Keratinocyte (primary cell): Measurements from ENCODE around the gene TMEM144. TPM values are rescaled to one million over a fixed set of nuclear protein-coding genes. Genes with fewer than 3 reads are reported as not detected.

Source experiments
- DNase-seq: peaks from one replicate; pipeline ENCODE4 v3.0.0-alpha.2; 2011; ENCODE audit warnings: low read depth, missing footprints, low spot score
- FAIRE-seq: peaks from 2 replicates; lab custom pipeline; 2011; peaks lifted over from hg19 to GRCh38; lab: Jason Lieb, UNC
- H2AFZ ChIP-seq: 2 replicates; pipeline ENCODE4 v1.6.0; 2012; ENCODE audit warnings: low read length, control low read depth, inconsistent platforms; ENCODE audit not compliant: control insufficient read depth
- H3K27ac ChIP-seq: 2 replicates; pipeline ENCODE4 v1.5.1; 2011; ENCODE audit warnings: low read length; ENCODE audit not compliant: control insufficient read depth, insufficient read depth
- H3K27me3 ChIP-seq: 3 replicates; pipeline ENCODE4 v1.6.0; 2011; ENCODE audit warnings: low read length; ENCODE audit not compliant: control insufficient read depth, insufficient read depth; ENCODE audit errors: extremely low read depth
- H3K36me3 ChIP-seq, 2 experiments: 2 replicates in 1 of 2; 3 replicates in 1 of 2; pipeline ENCODE4 v1.5.1; 2011; ENCODE audit warnings: low read length in 2 of 2, mild to moderate bottlenecking in 1 of 2; ENCODE audit not compliant: control insufficient read depth in 2 of 2, insufficient read depth in 2 of 2; ENCODE audit errors: extremely low read depth in 1 of 2
- H3K4me1 ChIP-seq: 3 replicates; pipeline ENCODE4 v1.5.1; 2011; ENCODE audit warnings: low read length; ENCODE audit not compliant: control insufficient read depth, insufficient read depth; ENCODE audit errors: extremely low read depth
- H3K4me2 ChIP-seq: 3 replicates; pipeline ENCODE4 v1.6.0; 2011; ENCODE audit warnings: low read depth, low read length; ENCODE audit not compliant: control insufficient read depth, insufficient read depth; ENCODE audit errors: extremely low read depth
- H3K4me3 ChIP-seq, 3 experiments: fragments of 200-600 bp in 1 of 3; sonication (generic) in 1 of 3; 2 replicates in 2 of 3; 3 replicates in 1 of 3; pipeline ENCODE4 v1.5.1; 2011 to 2016; ENCODE audit warnings: low read length in 3 of 3, mild to moderate bottlenecking in 3 of 3, control low read depth in 2 of 3, inconsistent platforms in 1 of 3, low read depth in 1 of 3, mixed read lengths in 1 of 3, mixed run types in 1 of 3, moderate library complexity in 1 of 3; ENCODE audit not compliant: control insufficient read depth in 2 of 3, insufficient read depth in 2 of 3; ENCODE audit errors: extremely low read depth in 1 of 3
- H3K79me2 ChIP-seq: 2 replicates; pipeline ENCODE4 v1.6.0; 2012; ENCODE audit warnings: low read length; ENCODE audit not compliant: control insufficient read depth, insufficient read depth
- H3K9ac ChIP-seq: 3 replicates; pipeline ENCODE4 v1.6.0; 2011; ENCODE audit warnings: low read length; ENCODE audit not compliant: control insufficient read depth, insufficient read depth; ENCODE audit errors: extremely low read depth
- H3K9me1 ChIP-seq: 3 replicates; pipeline ENCODE4 v1.6.0; 2011; ENCODE audit warnings: low read length; ENCODE audit not compliant: control insufficient read depth, insufficient read depth; ENCODE audit errors: extremely low read depth
- H3K9me3 ChIP-seq: 2 replicates; pipeline ENCODE4 v1.5.1; 2012; ENCODE audit warnings: low read depth, low read length; ENCODE audit not compliant: control insufficient read depth
- H4K20me1 ChIP-seq: 3 replicates; pipeline ENCODE4 v1.6.0; 2011; ENCODE audit warnings: low read length; ENCODE audit not compliant: control insufficient read depth, insufficient read depth; ENCODE audit errors: extremely low read depth
- CTCF ChIP-seq, 3 experiments: IDR thresholded peaks in 1 of 3; conservative IDR thresholded peaks in 1 of 3; optimal IDR thresholded peaks in 1 of 3; 2 replicates in 2 of 3; 3 replicates in 1 of 3; pipeline versions ENCODE3 to v1.5.1; 2011; ENCODE audit warnings: low read length in 3 of 3, mild to moderate bottlenecking in 3 of 3, moderate library complexity in 2 of 3, control low read depth in 1 of 3, inconsistent platforms in 1 of 3; ENCODE audit not compliant: insufficient read depth in 2 of 3; ENCODE audit errors: extremely low read depth in 1 of 3
- EZH2 ChIP-seq: IDR thresholded peaks from one replicate; pipeline ENCODE4 v1.6.1; 2012; ENCODE audit warnings: inconsistent platforms, mild to moderate bottlenecking, low read length, moderate library complexity
- dilution Hi-C: fragments of 300-500 bp; cut with MboI; formaldehyde crosslinking; loops from one replicate; pipeline ENCODE4 v1.7.0; 2020; ENCODE audit warnings: low sequenced_read_pairs; ENCODE audit not compliant: extremely low pct_ligation_motif_present
- polyA plus RNA-seq, 5 experiments: library from polyadenylated mRNA; depleted of rRNA in 3 of 5; stranded (reverse) in 3 of 5; stranded (forward) in 1 of 5; unstranded in 1 of 5; fragments of >200 nt; gene quantifications; 1 replicate in 1 of 5; 2 replicates in 3 of 5; 3 replicates in 1 of 5; pipeline versions ENCODE4 v1.2.1 to v1.2.3, GENCODE V29; 2011 to 2012; ENCODE audit warnings: missing spikeins in 2 of 5, low read depth in 1 of 5, low replicate concordance in 1 of 5

Gene TMEM144
- polyA plus RNA-seq, 1 donor (not counting 4 experiments of a cell fraction or from before 2014, with no cell fraction given) = 3.3 TPM

GRCh38 chr4:158197194-158197776 is 13.0 kb upstream of the TMEM144 start:
- no peaks in the 10 kb centered on the region for H3K9me1 ChIP-seq
- no peak overlapping the region for H3K27ac ChIP-seq
- no peaks in the 10 kb centered on the region for H3K36me3 ChIP-seq
- no peak overlapping the region for H2AFZ ChIP-seq
- H3K4me2 ChIP-seq = no peak overlapping the region
- H3K79me2 ChIP-seq = no peaks in the 10 kb centered on the region
- H3K27me3 ChIP-seq = no peaks in the 10 kb centered on the region
- TF ChIP-seq CTCF (optimal IDR thresholded peaks at IDR 0.05 in 1 of 3, IDR thresholded peaks at IDR 0.05 in 1 of 3, conservative IDR thresholded peaks at IDR 0.05 in 1 of 3; ENCODE audit: extremely low read depth in 1 of 3, insufficient read depth in 2 of 3, low read length in 3 of 3) (no peak), EZH2 (no peak)
- FAIRE-seq (no peak), DNase-seq (no peak)
- no peaks in the 10 kb centered on the region for H4K20me1 ChIP-seq
- no peaks in the 10 kb centered on the region for H3K4me1 ChIP-seq
- H3K9ac ChIP-seq = no peak overlapping the region
- H3K4me3 ChIP-seq = no peak overlapping the region
- dilution Hi-C loops = loop anchor here (25.0 kb wide), 1 partner anchor 185 kb away; no protein-coding TSS in a partner anchor
- H3K9me3 ChIP-seq = no peaks in the 10 kb centered on the region

DNA sequence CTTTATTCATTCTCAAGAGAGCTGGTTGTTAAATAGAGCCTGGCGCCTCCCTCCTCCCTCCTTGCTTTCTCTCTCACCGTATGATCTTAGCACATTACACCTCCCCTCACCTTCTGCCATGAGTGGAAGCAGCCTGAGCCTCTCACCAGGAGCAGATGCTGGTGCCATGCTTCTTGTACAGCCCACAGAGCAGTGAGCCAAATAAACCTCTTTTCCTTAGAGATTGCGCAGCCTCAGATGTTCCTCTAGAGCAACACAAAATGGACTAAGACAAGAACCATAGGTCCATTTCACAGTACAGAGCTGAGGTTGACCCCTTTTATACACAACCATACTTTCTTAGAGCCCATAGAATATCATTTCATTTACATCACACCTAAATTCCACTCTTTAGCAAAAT is 10.1 kb upstream of the TMEM144 start:
- no peaks in the 10 kb centered on the region for H3K79me2 ChIP-seq
- no peak overlapping the region for H2AFZ ChIP-seq
- no peaks in the 10 kb centered on the region for H3K27me3 ChIP-seq
- no peaks in the 10 kb centered on the region for H3K9me1 ChIP-seq
- DNase-seq (no peak), FAIRE-seq (no peak)
- H4K20me1 ChIP-seq = no peaks in the 10 kb centered on the region
- no peaks in the 10 kb centered on the region for H3K9me3 ChIP-seq
- H3K9ac ChIP-seq = no peak overlapping the region
- H3K36me3 ChIP-seq = no peaks in the 10 kb centered on the region
- TF ChIP-seq CTCF (optimal IDR thresholded peaks at IDR 0.05 in 1 of 3, IDR thresholded peaks at IDR 0.05 in 1 of 3, conservative IDR thresholded peaks at IDR 0.05 in 1 of 3; ENCODE audit: extremely low read depth in 1 of 3, insufficient read depth in 2 of 3, low read length in 3 of 3) = no peak
- TF ChIP-seq EZH2 = no peak
- no peak overlapping the region for H3K4me2 ChIP-seq
- no peak overlapping the region for H3K4me3 ChIP-seq
- dilution Hi-C loops = no loop called here
- no peak overlapping the region for H3K27ac ChIP-seq
- H3K4me1 ChIP-seq = no peaks in the 10 kb centered on the region
